HEK293T (cell line): Measurements from ENCODE around the gene TRIM24.

Experiments used
- BHLHE40 ChIP-seq: fragments of 450-650 bp; IDR thresholded peaks from 2 replicates; pipeline ENCODE4 v1.6.1; 2016; ENCODE audit warnings: mild to moderate bottlenecking, moderate library complexity, borderline replicate concordance
- NFRKB ChIP-seq: fragments of 450-650 bp; IDR thresholded peaks from 2 replicates; pipeline ENCODE4 v1.6.1; 2016; ENCODE audit warnings: mild to moderate bottlenecking, moderate library complexity
- TARDBP ChIP-seq: fragments of 450-650 bp; IDR thresholded peaks from 2 replicates; pipeline ENCODE4 v1.6.1; 2016

DNA sequence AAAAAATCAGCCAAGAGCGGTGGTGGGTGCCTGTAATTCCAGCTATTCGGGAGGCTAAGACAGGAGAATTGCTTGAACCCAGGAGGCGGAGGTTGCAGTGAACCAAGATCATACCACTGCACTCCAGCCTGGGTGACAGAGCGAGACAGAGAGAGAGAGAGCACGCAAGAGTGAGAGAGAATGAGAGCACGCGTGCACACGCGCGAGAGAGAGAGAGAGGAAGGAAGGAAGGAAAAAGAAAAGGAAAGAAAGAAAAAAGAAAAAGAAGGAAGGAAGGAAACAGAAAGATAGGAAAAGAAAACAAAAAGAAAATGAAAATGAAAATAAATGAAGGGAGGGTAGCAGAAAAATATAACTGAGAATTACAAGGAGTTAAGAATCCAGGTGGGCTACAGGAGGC is 158.4 kb downstream of the TRIM24 start:
- no peak for TF ChIP-seq BHLHE40
- no peak for TF ChIP-seq TARDBP
- TF ChIP-seq NFRKB = no peak
